NCI-H146 treated with DMSO at 0.1 percent for 48 hours (cell line): ENCODE measurements around the gene NDUFAF2.
"Not testable (repeated sequence)": the region's sequence is repeated elsewhere in the genome, so short reads cannot be mapped to it uniquely, and the experiment has no call there.

Experiments used
- DNase-seq: peaks from one replicate; lab custom pipeline; 2025; ENCODE audit not compliant: unreplicated experiment; lab: John Stamatoyannopoulos, UW

The NDUFAF2 gene

DNA sequence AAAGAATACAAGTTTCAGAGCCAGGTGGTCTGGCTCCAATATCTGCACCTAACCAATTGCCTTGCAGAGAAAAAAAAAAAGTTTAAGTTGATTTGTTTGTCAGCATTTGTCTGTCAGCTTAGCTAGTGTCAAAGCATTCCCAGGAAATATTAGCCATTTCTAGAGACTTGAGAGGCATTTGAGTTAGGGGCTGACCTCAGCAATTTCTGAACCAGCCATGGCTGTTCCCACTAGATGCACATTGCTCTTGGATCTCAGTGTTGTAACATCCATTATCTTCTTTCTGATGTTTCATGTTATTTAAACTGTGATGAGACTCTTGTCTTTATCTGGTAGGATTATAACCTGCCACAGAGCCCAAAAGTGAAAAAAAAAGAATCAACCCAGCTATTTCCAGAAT is 102.3 kb downstream of the NDUFAF2 start:
- no peak for DNase-seq

GRCh38 chr5:61048534-61048933 is 103.5 kb downstream of the NDUFAF2 start:
- DNase-seq: no peak

DNA sequence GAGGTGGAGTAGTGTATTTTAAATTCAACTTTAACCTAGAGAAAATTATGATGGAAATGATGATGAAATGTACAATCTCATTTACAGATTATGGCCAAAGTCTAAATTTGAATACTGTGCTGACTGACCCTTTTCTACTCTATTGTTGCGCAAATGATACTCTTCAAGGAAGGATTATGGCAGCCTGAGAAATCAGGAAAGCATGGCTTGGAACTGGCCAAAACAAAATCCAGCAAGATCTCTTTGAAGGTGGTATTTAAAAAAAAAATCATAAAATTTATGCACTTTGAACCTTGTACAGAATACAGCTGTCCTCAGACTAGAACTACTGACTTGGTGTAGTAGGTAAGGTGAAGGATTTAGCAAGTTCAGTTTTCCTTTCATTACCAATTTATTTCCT is 105.3 kb downstream of the NDUFAF2 start:
- no peak for DNase-seq

- DNase-seq: no peak
Measured at GRCh38 chr5:61051267-61051666, 106.3 kb downstream of the NDUFAF2 start.

DNA sequence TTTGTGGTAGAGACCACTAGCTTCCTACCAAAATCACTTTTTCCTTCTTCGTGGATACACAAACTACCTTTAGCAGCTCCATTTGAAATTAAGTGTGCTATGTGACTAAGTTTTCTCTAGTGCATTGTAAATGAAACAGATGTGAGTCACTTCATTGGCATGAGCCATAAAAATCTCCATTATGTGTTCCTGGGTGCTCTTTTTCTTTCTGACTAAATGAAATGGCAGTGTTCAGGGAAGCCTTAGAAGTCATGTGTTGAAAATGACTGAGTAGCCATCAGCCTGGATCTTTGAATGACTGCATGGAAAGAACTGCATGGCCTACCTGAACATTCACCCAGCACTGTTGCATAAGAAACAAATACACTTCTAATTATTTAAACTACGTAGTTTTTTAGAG is 107.9 kb downstream of the NDUFAF2 start:
- no peak for DNase-seq

DNA sequence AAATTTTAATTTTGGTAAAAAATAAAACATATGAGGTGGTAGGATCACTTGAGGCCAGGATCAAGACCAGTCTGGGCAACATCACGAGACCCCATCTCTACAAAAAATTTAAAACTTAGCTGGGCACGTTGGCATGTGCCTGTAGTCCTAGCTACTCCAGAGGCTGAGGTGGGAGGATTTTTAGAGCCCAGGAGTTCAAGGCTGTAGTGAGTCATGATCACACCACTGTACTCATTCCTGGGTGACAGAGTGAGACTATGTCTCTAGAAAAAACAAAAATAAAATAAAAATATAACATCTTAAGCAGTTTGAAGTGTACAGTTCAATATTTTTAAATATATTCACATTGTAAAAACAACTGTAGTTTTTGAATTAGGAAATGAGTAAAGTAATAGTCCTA is 108.9 kb downstream of the NDUFAF2 start:
- no peak for DNase-seq

DNA sequence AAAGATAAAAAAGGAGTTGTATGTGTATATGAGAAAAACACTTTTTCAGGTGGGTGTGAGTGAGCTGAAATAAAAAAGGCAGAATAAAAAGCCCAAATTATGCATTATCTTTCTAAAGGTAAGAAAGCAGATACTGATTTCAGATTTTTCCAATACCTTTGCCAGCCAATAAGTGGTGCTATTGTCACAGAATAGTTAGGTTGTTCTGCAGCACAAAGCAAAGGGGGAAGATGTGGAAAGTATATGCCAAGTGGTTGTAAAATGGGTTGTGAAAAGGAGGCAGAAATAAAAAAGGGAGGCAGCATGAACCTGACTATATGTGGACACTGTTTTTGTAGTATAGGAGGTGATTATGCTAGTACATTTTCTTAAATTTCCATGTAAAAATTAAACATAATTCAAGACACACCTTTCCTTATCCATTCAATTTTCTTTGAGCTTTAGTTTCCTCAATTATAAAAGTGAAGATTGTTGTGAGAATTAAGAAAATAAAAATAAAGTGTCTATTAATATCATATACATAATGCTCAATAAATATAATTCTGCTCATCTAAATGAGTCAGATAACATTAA is 110.5 kb downstream of the NDUFAF2 start:
- peak; percentile 50 for DNase-seq

GRCh38 chr5:61059499-61059898 is 114.5 kb downstream of the NDUFAF2 start:
- no peak for DNase-seq

- no peak for DNase-seq
Measured at GRCh38 chr5:61069150-61069549, 124.1 kb downstream of the NDUFAF2 start.

- no peak for DNase-seq
Measured at GRCh38 chr5:61071526-61071925, 126.5 kb downstream of the NDUFAF2 start.

DNA sequence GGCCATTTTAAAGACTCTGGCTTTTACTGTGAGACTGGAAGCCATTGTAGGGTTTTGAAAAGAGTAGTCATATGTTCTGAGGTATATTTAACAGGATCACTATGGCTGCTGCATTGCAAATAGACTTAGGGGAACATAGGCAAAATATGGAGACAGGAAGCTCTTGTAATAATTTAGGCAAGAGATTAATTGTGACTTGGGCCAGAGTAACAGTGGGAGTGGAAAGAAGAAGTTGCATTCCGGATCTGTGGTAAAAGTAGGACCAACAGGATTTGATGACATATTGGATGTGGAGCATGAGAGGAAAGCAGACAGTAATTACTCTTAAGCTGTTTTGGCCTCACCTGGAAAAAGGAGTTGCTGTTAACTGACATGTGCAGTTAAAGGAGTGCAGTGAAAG is 131.6 kb downstream of the NDUFAF2 start:
- no peak for DNase-seq

GRCh38 chr5:61081741-61082140 is 136.7 kb downstream of the NDUFAF2 start:
- no peak for DNase-seq

DNA sequence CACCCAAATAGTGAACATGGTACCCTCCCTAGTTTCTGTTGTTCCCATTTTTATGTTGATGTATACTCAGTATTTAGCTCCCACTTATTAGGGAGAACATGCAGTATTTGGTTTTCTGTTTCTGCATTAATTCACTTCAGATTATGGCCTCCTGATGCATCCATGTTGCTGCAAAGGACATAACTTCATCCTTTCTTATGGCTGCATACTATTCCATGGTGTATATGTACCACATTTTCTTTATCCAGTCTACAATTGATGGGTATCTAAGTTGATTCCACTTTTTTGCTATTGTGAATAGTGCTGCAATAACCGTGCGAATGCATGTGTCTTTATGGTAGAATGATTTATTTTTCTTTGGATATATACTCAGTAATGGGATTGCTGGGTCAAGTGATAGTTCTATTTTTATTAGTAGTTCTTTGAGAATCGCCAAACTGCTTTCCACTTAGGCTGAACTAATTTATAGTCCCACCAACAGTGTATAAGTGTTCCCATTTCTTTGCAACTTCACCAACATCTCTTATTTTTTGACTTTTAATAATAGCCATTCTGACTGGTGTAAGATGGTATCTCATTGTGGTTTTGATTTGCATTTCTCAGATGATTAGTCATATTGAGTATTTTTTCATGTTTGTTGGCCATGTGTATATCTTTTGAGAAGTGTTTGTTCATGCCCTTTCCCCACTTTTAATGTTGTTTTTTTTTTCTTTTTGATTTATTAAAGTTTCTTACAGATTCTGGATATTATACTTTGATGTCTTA is 137.7 kb downstream of the NDUFAF2 start:
- no peak for DNase-seq

- no peak for DNase-seq
Measured at GRCh38 chr5:61084658-61085057, 139.7 kb downstream of the NDUFAF2 start.

- DNase-seq: no peak
Measured at GRCh38 chr5:61085885-61086284, 140.9 kb downstream of the NDUFAF2 start.

GRCh38 chr5:61087921-61088320 is 142.9 kb downstream of the NDUFAF2 start:
- DNase-seq: no peak

- no peak for DNase-seq
Measured at GRCh38 chr5:61089351-61089750, 144.3 kb downstream of the NDUFAF2 start.

DNA sequence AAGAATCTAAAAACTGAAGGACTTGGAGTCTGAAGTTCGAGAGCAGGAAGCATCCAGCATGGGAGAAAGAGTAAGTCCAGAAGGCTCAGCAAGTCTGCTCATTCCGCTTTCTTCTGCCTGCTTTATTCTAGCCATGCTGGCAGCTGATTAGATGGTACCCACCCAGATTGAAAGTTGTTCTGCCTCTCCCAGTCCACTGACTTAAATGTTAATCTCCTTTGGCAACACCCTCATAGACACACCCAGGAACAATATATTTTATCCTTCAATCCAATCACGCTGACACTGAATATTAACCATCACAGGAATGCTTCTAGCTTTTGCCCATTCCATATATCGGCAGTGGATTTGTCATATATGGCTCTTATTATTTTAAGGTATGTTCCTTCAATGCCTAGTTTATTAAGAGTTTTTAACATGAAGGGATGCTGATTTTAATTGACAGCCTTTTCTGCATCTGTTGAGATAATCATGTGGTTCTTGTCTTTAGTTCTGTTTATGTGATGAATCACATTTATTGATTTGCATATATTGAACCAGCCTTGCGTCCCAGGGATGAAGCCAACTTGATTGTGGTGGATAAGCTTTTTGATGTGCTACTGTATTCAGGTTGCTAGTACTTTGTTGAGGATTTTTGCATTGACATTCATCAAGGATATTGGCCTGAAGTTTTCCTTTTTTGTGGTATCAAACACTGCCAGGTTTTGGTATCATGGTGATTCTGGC is 148.2 kb downstream of the NDUFAF2 start:
- not testable (repeated sequence) for DNase-seq

DNA sequence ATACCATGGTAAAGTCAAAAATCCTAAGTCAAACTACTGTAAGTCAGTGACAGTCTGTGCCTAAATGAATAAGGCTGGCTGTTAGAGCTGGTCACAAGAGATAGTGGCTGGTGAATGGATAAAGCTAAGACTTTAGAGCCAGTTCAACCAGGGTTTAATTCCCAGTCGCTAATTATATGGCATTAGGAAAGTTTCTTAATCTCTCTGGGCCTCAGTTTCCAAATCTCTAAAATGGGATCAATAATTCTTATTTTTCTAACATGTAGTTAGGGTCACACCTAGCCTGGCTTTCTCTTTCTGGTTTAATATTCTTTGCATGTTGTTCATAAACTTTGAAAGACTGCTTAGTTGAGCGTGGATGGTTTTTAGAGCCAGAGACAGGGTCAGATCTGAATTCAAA is 152.5 kb downstream of the NDUFAF2 start:
- no peak for DNase-seq

DNA sequence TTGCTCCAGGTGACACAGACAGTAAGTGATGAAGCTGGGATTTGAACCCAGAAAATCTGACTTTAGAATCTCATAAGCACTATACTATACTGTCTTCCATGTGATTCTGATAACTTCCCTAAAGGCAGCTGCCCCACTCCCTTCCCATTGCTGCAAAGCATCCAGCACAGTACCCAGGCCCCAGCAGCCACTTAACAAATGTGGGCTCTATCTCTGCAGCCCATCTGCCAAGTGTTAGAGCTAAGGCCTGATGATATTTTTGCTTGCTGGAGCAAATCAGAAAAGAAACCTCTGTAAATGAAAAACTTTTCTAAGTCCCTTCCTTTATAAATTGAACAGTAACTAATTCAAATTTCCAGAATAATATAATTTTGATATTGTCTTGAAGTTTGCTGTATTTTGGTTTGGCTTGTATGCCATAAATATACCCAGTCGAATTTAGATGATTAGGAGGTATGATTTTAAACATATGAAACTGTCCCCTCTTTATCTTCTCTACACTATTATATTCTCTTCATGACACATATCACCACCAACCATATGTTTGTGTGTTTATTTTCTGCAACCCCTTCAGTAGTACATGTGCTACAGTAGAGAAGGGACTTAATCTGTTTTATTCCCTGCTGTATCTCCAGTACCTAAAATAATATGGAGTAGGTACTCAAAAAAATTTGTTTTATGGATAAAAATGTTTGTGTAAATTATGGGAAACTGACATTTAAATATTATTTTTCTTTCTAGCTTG is 153.4 kb downstream of the NDUFAF2 start:
- no peak for DNase-seq

DNA sequence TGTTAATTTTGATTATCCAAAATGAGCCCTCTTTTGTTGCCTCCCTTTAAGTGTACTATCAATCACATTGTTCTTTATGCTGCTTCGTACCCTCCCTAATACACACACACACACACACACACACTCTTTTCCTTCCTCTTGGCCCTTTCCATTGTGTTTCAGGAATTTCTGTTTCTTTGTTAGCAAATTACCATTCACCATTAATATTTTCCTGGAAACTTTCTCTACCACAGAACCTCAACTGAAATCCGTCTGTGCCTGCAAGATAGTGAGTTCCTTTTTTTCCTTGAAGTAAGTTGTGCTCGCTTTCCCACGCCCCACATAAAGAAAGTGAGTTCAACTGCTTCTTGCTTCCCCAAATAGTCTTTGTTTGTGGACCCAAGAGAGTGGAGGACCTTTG is 155.4 kb downstream of the NDUFAF2 start:
- no peak for DNase-seq

DNA sequence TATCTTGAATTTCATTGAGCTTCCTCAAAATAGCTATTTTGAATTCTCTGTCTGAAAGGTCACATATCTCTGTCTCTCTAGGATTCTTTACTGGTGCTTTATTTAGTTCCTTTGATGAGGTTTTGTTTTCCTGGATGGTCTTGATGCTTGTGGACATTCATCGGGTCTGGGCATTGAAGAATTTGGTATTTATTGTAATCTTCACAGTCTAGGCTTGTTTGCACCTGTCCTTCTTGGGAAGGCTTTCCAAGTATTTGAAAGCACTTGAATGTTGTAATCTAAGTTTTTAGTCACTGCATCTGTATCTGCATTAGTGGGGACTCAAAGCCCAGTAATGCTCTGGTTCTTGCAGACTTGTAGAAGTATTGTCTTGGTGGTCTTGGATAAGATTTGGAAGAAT is 169.4 kb downstream of the NDUFAF2 start:
- no peak for DNase-seq
